ENCODE data around the gene EIF2B4. TPM values are rescaled to one million over a fixed set of nuclear protein-coding genes. Genes with fewer than 3 reads are reported as not detected.

The EIF2B4 gene
- total RNA-seq, 1 experiment from 2014 or later, result 67.2 TPM

DNA sequence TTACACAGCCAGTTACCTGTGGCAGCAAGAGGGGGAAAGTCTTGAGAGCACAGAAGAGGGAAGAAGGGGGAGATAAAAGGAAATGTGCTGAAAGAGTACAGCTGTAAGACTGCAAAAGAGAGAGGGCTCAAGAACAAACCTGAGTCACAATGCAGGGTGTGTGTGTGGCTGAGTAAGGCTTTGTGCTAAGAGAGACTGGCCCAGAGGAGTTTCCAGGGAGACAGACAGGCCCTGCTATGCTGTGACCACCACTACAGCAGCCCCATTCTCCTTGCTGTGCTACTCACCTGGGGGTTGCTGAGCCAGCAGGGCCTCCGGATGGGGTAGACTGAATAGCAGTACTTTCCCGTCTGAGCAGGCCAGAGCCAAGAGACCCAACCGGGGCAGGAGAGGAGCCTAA is 34.8 kb downstream of the EIF2B4 start:
- Mint-ChIP-seq H3K9me3 (no peaks in the 10 kb centered on the region), H3K4me1 (no peaks in the 10 kb centered on the region), H3K4me3 (no peak overlapping the region), H3K27me3 (ENCODE audit: low read depth) (no peaks in the 10 kb centered on the region), H3K27ac (no peak overlapping the region), H3K36me3 (ENCODE audit: insufficient read depth in 1 of 3, low read depth in 3 of 3) (peaks cover 39 to 80% (median 67%) of the 10 kb centered on the region in 3 experiments)
- no peak overlapping the region for H4K91ac ChIP-seq (ENCODE audit: insufficient read length, low read depth, low read length)
- no peak overlapping the region for H2BK120ac ChIP-seq (ENCODE audit: low read depth, low read length, poor library complexity, severe bottlenecking)
- no peak overlapping the region for H3K9ac ChIP-seq (ENCODE audit: extremely low read depth, insufficient read length, low read length)
- no peaks in the 10 kb centered on the region for H4K20me1 ChIP-seq (ENCODE audit: control insufficient read depth, insufficient read depth, insufficient read length)
- no peak overlapping the region for H3K56ac ChIP-seq (ENCODE audit: insufficient read length, low read depth, low read length)
- H2BK20ac ChIP-seq (ENCODE audit: low read depth, low read length, poor library complexity, severe bottlenecking), result no peak overlapping the region
- H2BK5ac ChIP-seq (ENCODE audit: insufficient read length, low read length), result no peak overlapping the region
- H3K14ac ChIP-seq (ENCODE audit: insufficient read depth, low read length), result no peak overlapping the region
- H4K8ac ChIP-seq (replicated peaks; ENCODE audit: insufficient read length, low read depth, low read length), result no peak overlapping the region
- H3K27me3 ChIP-seq (ENCODE audit: insufficient read depth, low read length), result no peaks in the 10 kb centered on the region
- H3K23me2 ChIP-seq (ENCODE audit: insufficient read length, low read depth, low read length, poor library complexity, severe bottlenecking), result no peaks in the 10 kb centered on the region
- H4K5ac ChIP-seq (ENCODE audit: insufficient read length, low read depth, low read length), result no peak overlapping the region
- H2AFZ ChIP-seq (ENCODE audit: low read length), result no peak overlapping the region
- H3K4ac ChIP-seq (ENCODE audit: low read depth, low read length), result no peak overlapping the region
- TF ChIP-seq, protein P1, sequence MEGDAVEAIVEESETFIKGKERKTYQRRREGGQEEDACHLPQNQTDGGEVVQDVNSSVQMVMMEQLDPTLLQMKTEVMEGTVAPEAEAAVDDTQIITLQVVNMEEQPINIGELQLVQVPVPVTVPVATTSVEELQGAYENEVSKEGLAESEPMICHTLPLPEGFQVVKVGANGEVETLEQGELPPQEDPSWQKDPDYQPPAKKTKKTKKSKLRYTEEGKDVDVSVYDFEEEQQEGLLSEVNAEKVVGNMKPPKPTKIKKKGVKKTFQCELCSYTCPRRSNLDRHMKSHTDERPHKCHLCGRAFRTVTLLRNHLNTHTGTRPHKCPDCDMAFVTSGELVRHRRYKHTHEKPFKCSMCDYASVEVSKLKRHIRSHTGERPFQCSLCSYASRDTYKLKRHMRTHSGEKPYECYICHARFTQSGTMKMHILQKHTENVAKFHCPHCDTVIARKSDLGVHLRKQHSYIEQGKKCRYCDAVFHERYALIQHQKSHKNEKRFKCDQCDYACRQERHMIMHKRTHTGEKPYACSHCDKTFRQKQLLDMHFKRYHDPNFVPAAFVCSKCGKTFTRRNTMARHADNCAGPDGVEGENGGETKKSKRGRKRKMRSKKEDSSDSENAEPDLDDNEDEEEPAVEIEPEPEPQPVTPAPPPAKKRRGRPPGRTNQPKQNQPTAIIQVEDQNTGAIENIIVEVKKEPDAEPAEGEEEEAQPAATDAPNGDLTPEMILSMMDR (conservative IDR thresholded peaks at IDR 0.05), result no peak
- no peak overlapping the region for H3K23ac ChIP-seq (ENCODE audit: insufficient read length, low read depth, low read length)
- no peak overlapping the region for H3K4me2 ChIP-seq (ENCODE audit: insufficient read depth, insufficient read length, low read length)
- WGBS (ENCODE audit: extremely low coverage, insufficient read length, low lambda C conversion rate), result no CpG with 5 or more reads among the region's 3 CpGs
- no peak overlapping the region for H3K18ac ChIP-seq (ENCODE audit: insufficient read length, low read depth, low read length)
- no peaks in the 10 kb centered on the region for H3K4me1 ChIP-seq (ENCODE audit: insufficient read depth, low read length)
- H3K27ac ChIP-seq (ENCODE audit: insufficient read length, low read depth, low read length), result no peak overlapping the region
- no peaks in the 10 kb centered on the region for H3K79me1 ChIP-seq (ENCODE audit: insufficient read depth, low read depth, low read length, poor library complexity, severe bottlenecking)
- H2BK15ac ChIP-seq (ENCODE audit: low read depth, low read length), result no peak overlapping the region
- no peak for DNase-seq
- H3K9me3 ChIP-seq (ENCODE audit: control insufficient read depth, low read depth, low read length), result no peaks in the 10 kb centered on the region
- H3K79me2 ChIP-seq (ENCODE audit: insufficient read depth, low read length), result no peaks in the 10 kb centered on the region
- H3T11ph ChIP-seq (ENCODE audit: low read length), result no peak overlapping the region
- no peak overlapping the region for H2BK12ac ChIP-seq (ENCODE audit: insufficient read length, low read depth, low read length)
- no peak overlapping the region for H2AK5ac ChIP-seq (ENCODE audit: insufficient read length, low read length)
